Tibial nerve (tissue), 3 donors: ENCODE data around the gene CCDC197.

ENCODE experiments used
- CTCF ChIP-seq, 5 experiments: fragments of 200-600 bp in 3 of 5; fragments of 450-650 bp in 2 of 5; sonication (generic) in 3 of 5; IDR thresholded peaks; one replicate each; pipeline ENCODE4 v1.5.1; 2016 to 2019; ENCODE audit warnings: antibody characterized with exemption in 5 of 5, mild to moderate bottlenecking in 3 of 5, moderate library complexity in 2 of 5
- POLR2A ChIP-seq, 2 donors: fragments of 450-650 bp; IDR thresholded peaks; one replicate each; pipeline ENCODE4 v1.6.1; 2017; ENCODE audit warnings: antibody characterized with exemption in 2 of 2, mild to moderate bottlenecking in 2 of 2, moderate library complexity in 2 of 2

- no peak for TF ChIP-seq POLR2A (IDR thresholded peaks at IDR 0.05)
- TF ChIP-seq CTCF (IDR thresholded peaks at IDR 0.05): no peak
These were observed 2.0 kb upstream of the CCDC197 start for GRCh38 chr14:93994919-93995682.
